NCI-H2227 (cell line): ENCODE results near the gene SENP1.

Source experiments
- DNase-seq: peaks from one replicate; lab custom pipeline; 2025; ENCODE audit not compliant: unreplicated experiment; lab: John Stamatoyannopoulos, UW

SENP1 gene

GRCh38 chr12:48019639-48020265, 86.1 kb downstream of the SENP1 start:
- no peak for DNase-seq

DNA sequence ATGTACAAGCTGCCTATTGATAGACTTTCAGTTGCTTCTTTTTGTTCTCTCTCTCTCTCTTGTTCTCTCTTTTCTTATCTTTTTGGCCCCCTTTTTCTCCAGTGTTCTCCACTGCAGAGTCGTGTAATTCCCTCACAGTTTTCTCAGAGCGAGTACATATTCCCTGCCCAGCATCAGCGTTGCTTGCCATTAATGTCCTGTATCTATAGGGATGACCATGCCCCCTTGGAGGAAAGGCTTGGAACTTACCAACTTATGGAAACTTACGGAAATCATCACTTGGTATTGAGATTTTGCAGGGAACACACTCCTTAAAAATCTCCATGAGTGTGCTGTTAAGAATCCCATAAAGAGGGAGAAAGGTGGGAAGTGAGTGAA, 87.3 kb downstream of the SENP1 start:
- no peak for DNase-seq

- DNase-seq: no peak
These were observed 87.8 kb downstream of the SENP1 start for GRCh38 chr12:48017921-48018617.

DNA sequence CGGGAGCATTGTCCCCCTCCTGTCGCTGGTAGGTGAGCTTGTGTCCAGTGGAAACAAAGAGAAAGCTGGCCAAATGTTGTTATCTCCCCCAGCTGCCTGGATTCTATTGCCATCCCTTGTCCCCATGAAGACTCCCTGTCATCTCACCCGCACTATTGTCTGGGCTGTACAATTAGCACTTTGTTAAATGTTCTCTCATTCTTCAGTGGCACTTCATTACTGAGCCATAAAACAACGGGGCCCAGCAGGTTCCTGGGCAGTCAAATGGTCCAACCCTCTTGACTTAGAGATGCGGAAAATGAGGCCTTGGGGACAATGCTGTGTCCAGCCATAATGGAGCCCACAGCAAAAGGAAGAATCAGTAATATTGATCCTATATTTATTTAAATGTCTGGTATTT, 88.4 kb downstream of the SENP1 start:
- DNase-seq: no peak

DNA sequence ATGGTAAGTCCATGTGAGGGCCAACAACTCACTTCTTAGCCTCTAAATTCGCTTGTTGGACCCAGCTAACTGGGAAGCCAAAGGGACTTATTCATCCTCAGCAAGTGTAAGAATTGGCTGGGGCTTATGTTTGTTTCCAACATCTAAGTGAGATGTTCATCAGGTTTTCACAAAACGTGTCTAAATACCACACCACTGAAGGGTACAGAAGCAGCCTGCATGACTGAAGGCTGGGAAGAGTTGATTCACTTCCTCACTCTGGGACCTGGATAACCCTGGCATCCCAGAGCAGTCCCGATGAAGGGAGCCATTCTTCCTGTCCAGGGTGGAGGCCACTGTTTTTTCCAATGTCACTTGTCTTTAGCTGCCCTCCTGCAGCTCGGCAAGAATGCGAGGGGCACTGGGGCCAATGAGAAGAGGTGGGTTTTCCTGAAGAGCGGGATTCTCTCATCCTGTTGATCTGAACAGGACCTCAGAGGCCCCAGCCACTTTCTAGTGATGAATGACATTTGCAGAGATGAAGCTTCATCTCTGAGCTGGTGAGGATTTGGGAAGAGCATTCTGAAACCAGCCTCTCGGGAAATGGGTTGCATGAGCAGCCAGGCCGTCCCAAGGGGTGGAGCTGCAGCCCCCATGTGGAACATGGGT, 89.4 kb downstream of the SENP1 start:
- no peak for DNase-seq

DNA sequence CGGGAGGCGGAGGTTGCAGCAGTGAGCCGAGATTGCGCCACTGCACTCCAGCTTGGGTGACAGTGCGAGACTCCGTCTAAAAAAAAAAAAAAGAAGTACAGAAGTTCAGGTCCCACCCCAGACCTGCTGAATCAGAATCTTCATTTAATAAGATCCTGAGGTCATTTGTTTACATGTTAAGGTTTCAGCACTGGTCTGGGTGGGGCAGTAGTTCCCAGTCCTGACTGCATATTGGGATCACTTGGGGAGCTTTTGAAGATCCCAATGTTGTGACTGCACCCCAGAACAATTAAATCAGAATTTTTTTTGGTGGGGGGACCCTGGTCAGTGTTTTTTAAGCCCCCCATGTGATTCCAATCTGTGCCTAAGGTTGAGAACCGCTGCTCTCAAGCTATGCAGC, 89.9 kb downstream of the SENP1 start:
- no peak for DNase-seq

GRCh38 chr12:48015129-48015528, 90.8 kb downstream of the SENP1 start:
- no peak for DNase-seq

- no peak for DNase-seq
These were observed 92.6 kb downstream of the SENP1 start for GRCh38 chr12:48013287-48013686.

DNA sequence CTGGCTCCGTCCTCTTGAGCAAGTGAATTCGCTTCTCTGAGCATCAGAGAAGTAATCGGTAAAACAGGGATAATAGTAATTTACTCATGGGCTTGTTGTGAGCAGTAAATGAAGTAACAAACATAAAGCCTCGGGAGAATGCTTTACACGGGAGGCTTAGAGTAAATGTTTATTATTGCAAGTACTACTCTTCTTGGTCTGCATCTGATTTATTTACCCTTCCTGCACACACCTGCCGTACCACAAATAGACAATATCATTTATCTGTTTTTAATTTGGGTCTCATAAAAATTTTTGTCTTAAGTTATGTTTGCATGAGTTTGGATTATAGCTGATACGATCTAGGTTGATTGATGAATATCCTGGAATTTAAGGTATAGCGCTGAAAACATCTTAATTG, 93.8 kb downstream of the SENP1 start:
- DNase-seq: no peak

GRCh38 chr12:48010366-48010970, 95.4 kb downstream of the SENP1 start:
- DNase-seq: no peak

GRCh38 chr12:48009471-48009870, 96.4 kb downstream of the SENP1 start:
- no peak for DNase-seq

- no peak for DNase-seq
These were observed 96.9 kb downstream of the SENP1 start for GRCh38 chr12:48008950-48009349.

- DNase-seq: no peak
These were observed 97.5 kb downstream of the SENP1 start for GRCh38 chr12:48008349-48008748.

GRCh38 chr12:48007206-48007605, 98.7 kb downstream of the SENP1 start:
- no peak for DNase-seq

- no peak for DNase-seq
These were observed 100.2 kb downstream of the SENP1 start for GRCh38 chr12:48005750-48006021.

DNA sequence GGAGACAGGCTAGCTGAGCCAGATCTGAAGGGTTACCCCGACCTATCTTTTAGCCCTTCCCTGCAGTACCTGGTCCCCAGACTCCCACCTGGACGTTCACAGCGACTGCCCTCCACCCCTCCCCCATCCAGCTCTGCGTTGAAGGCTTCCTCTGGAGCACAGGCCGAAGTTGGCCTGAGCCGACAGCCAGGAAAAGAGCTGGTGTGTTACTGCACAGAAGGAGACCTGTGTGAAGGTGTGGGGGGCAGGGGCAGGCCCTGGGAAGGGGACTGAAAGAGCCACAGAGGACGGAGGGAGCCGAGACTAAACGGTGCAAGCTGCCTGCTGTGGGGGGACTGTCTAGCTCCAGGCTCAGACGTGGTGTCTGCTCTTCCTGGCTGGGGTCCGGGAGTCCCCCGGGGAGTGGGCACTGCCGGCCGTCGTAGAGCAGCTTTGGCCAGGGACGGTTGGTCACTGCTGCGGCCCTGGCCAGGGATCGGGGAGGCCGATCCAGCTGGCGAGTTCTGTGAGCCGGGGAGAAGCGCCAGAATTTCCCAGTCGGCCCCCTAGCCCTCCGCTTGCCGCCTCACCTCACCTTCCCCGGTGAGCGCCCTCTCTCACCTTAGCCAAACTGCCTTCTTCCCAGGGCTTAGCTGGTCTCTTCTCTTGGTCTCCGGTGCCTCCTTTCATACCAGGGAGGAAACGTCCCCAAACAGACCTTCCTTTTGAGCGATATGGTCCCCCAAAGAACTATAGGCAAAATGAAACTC, 100.7 kb downstream of the SENP1 start:
- DNase-seq: no peak

DNA sequence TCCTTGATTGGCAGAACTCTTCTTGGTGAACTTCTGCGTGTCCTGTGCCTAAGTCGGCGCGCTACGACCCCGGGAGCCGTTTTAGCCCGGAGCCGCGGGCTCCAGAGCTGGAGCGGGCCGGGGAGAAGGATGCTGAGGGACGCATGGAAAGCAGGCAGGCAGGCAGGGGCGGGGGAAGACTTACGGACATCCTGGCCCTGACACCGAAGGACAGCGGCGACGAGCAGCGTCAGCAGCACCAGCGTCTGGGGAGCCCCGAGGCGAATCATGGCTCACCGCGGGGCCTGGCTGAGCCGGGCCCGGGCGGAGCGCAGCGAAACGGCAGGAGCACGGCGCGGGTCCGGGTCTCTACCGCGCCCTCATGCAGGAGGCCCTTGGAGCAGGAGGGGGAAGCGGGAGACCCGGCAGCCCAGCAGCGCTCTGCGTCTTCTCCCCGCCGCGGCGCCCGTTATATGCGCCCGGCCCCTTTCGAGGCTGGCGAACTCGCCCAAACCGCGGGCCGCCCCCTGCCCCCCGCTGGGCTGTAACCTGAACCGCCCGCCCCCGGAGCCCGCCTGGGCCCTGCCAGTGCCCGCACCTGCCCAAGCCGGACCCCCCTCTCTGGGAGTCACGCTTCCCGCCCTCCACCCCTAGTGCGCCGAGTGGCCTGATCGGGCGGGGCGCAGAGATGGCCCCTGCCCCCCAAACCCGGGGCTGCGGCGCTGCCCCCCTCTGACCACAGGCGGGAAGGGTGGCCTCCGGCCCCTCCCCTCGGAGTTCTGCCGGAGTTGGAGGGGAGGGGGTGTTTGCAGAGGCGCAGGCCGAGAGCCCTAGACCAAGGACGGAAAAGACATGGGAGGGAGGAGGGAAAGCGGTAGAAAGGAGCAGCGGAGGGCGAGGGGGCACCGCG, 101.6 kb downstream of the SENP1 start, which contains the start of gene COL2A1:
TSS of gene COL2A1 (minus strand) at position 424 of the 889 bp plus-strand sequence. CDS start at position 269, 155 bp downstream.
- DNase-seq: peak; percentile 23

DNA sequence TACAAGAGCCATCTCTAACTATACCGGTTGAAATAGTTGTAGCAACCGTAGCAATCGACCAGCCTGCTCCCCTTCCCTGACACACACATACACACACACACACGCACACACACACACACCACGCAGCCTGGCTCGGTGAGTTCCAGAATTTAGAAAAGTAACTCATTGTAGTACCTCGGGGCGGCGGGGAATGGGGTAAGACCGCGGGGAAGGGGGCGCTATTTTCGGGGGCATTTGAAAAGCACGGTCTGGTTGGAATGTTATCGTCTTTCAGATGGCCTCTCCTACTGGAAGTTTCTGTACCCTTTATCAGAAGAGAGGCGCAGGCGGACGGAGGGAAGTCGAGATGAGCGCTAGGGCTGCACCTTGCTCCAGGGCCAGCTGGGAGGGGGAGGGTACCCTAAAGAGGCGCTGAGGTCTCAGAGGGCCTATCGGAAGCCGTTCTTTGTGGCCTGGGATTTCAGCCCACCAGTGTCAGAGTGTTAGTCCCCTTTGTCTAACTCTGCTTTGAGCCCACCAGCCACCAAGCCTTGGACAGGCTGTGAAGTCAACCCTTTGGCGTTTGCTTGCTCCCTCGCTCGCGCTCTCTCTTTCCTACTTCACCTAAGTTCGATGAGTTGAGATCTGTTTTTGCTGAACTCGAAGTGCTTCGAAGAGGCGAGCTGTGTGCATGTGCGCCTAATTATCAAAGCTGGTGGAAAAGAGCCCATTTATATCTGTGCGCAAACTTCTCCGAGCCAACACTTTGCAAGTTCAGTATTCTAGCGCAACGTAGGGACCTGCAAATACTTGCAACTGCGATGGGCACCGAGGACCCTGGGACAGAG, 102.4 kb downstream of the SENP1 start:
- no peak for DNase-seq

DNA sequence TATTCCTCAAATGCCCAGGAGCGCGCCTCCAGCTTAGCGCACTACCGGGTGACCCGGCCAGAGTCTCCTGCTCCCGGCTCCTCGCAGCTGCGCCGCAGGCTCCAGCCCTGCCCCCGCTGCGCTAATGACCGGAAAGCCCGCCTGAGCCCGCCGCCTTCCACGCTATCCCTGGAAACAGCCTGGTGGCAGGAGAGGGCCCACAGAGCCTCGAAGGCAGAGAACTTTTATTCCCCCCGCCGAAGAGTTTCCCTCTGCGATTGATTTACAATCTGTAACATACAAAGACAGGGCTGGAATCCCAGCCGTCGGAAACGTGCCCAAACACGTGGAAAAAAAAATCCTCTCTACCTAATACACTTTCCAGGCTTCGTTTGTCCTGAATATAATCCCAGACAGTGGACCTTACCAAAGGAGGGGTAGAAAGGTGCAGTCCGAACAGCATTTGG, 103.1 kb downstream of the SENP1 start:
- DNase-seq: peak; percentile 24

DNA sequence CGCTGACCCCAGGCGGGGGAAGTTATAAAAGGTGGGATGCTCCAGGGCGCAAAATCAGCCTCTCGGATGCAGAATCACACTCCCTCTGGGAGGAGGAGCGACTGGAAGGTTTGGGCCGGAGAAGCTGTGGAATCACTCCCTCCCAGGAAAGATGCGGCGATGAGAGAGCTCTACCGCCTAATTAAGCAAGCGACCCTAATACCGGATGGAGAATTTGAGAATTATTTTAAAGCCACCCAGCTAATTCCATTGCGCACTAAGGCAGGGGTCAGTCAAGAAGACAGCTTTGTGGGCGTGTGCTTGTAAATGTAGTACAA, 103.5 kb downstream of the SENP1 start:
- DNase-seq: no peak
